GM06990 (cell line): ENCODE results near the gene LENG1.

ENCODE experiments used
- DNase-seq: peaks from one replicate; pipeline ENCODE4 v3.0.0-alpha.2; 2011; ENCODE audit not compliant: insufficient read length; ENCODE audit errors: extremely low read depth
- H3K27me3 ChIP-seq: replicated peaks from 2 replicates; pipeline ENCODE4 v1.6.0; 2011; ENCODE audit warnings: low read length; ENCODE audit not compliant: control insufficient read depth, insufficient read depth
- H3K36me3 ChIP-seq: 2 replicates; pipeline ENCODE4 v1.5.1; 2011; ENCODE audit warnings: low read length; ENCODE audit not compliant: control insufficient read depth, insufficient read depth
- H3K4me3 ChIP-seq: replicated peaks from 2 replicates; pipeline ENCODE4 v1.5.1; 2011; ENCODE audit warnings: low read depth, mild to moderate bottlenecking, control low read depth, low read length
- TF ChIP-seq, protein P1 (sequence below): IDR thresholded peaks from 2 replicates; pipeline ENCODE4 v1.5.1; 2011; ENCODE audit warnings: low read length, control low read depth, mild to moderate bottlenecking, inconsistent platforms; ENCODE audit not compliant: insufficient read depth, poor library complexity, severe bottlenecking

Gene LENG1

DNA sequence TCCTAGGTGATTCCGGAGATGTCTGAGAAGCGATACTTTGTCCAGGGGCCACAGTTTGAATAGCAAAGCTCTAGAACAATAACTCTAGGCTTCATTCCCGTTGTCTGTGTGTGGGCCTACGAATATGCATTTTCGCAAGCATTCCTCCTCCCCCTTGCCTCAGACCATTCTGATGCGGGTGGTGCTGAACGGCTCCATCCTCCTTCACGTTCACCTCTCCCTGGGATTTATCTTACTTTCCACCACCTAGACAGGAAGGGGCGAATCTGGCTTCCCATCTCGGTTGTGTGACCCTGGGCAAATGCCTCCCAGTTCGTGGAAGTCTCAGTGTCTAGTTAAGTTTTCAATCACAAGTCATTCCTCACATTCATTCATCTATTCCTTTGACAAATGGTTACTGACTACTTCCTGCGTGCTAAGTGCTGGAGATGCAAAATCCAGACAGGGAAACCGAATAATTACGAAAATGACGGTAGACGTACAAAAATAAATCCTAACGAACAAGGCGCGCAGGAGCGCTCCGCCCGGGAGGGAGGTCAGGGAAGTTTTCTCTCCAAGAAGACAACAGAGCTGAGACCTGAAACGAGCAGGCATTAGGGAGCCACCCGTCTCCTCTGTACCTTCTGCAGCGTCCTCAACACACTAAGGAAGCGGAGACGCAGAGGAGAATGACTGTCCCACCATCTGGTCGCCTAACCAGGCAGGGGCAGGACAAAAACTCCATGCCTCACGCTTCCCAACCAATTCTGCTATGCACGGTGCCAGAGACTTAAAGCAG lies 23.2 kb downstream of the LENG1 start:
- peak overlapping the region; percentile 69 for H3K4me3 ChIP-seq
- TF ChIP-seq, protein P1, sequence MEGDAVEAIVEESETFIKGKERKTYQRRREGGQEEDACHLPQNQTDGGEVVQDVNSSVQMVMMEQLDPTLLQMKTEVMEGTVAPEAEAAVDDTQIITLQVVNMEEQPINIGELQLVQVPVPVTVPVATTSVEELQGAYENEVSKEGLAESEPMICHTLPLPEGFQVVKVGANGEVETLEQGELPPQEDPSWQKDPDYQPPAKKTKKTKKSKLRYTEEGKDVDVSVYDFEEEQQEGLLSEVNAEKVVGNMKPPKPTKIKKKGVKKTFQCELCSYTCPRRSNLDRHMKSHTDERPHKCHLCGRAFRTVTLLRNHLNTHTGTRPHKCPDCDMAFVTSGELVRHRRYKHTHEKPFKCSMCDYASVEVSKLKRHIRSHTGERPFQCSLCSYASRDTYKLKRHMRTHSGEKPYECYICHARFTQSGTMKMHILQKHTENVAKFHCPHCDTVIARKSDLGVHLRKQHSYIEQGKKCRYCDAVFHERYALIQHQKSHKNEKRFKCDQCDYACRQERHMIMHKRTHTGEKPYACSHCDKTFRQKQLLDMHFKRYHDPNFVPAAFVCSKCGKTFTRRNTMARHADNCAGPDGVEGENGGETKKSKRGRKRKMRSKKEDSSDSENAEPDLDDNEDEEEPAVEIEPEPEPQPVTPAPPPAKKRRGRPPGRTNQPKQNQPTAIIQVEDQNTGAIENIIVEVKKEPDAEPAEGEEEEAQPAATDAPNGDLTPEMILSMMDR = no peak
- DNase-seq = no peak
- H3K36me3 ChIP-seq = peaks cover 9% of the 10 kb centered on the region
- H3K27me3 ChIP-seq = no peaks in the 10 kb centered on the region

DNA sequence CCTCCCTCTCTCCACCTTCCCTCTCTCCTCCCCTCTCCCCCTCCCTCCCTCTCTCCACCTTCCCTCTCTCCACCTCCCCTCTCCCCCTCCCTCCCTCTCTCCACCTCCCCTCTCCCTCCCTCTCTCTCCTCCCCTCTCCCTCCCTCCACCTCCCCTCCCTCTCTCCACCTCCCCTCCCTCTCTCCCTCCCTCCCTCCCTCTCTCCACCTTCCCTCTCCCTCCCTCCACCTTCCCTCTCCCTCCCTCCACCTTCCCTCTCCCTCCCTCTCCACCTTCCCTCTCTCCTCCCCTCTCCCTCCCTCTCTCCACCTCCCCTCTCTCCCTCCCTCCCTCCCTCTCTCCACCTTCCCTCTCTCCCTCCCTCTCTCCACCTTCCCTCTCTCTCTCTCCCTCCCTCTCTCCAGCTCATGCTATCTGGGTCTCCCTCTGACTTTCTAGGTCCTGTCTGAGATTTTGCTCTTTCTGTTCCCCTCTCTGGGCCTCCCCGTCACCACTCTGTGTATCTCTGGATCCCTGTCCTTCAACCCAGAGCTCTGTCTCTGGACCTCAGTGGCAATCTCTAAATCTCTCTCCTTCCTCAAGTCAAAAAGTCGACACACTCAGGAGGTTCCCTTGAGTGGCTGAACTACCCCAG lies 25.4 kb downstream of the LENG1 start:
- TF ChIP-seq, protein P1 = no peak
- H3K4me3 ChIP-seq = no peak overlapping the region
- H3K27me3 ChIP-seq = no peaks in the 10 kb centered on the region
- DNase-seq = no peak
- H3K36me3 ChIP-seq = peaks cover 14% of the 10 kb centered on the region

DNA sequence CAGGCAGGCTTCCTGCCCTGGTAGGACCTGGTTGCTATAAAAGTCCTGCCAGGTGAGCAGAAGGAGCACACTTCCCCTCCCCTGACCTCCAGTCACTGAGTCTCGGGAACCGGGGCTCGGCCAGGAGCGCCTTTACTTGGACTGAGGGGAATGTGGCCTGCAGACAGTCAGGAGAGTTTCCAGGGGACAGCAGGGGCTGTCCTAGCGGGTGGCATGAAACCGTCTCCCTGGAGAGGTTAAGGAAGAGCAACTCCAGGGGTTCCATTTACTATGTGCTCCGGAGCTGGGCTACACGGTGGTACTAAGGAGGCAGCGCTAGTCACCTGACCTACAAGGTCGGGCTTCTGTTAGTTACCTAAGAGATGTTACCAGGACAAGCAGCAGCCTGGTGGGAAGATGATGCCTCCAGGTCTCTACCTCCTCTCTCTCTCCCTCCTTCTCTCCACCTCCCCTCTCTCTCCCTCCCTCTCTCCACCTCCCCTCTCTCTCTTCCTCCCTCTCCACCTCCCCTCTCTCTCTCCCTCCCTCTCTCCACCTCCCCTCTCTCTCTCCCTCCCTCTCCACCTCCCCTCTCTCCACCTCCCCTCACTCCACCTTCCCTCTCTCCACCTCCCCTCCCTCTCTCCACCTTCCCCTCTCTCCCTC lies 26.1 kb downstream of the LENG1 start:
- H3K4me3 ChIP-seq = no peak overlapping the region
- H3K36me3 ChIP-seq = peaks cover 17% of the 10 kb centered on the region
- no peak for DNase-seq
- no peaks in the 10 kb centered on the region for H3K27me3 ChIP-seq
- TF ChIP-seq, protein P1 = no peak

DNA sequence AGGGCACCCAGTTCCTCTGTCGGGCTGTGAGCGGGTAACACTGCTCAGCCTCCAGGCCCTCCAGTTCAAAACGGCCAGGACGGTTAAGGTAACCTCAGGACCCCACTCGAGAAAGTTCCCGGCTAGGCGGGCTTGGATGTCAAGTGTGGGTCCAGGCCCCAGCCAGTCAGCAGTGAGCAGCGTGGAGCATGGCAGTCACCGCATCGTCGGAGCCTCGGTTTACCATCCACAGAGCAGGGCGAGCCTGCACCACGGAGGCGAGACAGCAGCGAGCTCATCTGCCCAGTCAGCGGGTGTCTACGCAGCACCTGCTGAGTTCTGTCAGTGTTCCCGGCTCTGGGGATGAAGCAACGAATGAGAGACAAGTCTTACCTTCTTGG lies 29.9 kb downstream of the LENG1 start:
- DNase-seq = no peak
- Histone ChIP-seq H3K27me3 (no peaks in the 10 kb centered on the region), H3K4me3 (no peak overlapping the region), H3K36me3 (peaks cover 29% of the 10 kb centered on the region)
- TF ChIP-seq, protein P1 = no peak

DNA sequence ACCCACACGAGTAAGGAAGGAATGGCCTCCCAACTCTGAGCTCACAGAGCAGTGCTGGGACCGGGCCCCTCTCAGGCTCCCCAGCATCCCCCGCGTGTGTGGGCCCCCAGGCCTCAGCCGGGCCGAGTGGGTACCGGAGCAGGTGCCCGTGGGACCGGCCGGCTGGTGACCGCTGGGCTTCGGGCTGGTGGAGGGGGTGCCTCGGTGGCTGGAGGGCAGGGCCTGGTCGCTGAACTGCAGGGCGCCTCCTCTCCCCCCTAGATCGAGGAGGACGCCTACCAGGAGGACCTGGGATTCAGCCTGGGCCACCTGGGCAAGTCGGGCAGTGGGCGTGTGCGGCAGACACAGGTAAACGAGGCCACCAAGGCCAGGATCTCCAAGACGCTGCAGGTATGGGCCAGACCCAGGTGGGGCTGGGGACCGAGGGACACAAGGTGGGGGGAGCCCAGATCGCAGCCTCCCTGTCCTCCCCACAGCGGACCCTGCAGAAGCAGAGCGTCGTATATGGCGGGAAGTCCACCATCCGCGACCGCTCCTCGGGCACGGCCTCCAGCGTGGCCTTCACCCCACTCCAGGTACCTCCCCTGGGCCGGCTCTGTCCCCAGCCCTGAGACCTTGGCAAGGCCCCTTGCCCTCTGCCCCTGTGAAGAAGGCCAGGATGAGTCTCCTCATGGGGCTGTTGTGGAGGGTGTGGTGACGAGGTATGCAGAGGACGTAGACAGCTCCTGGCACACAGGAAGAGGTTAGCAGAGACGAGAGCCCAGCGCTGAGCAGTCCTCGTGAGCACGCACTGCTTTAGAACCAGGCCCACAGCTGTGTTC lies 30.5 kb downstream of the LENG1 start:
- Histone ChIP-seq H3K27me3 (no peaks in the 10 kb centered on the region), H3K36me3 (peaks cover 34% of the 10 kb centered on the region), H3K4me3 (no peak overlapping the region)
- no peak for DNase-seq
- TF ChIP-seq, protein P1 = no peak
